Measurements from ENCODE around the gene FAM210B. TPM values are rescaled to one million over a fixed set of nuclear protein-coding genes. Genes with fewer than 3 reads are reported as not detected.
A peak's percentile ranks its signal among the peaks of the same experiment; 100 is the strongest.

The FAM210B gene
- total and polyA plus RNA-seq, 2 of the 13 experiments (the other 11 are each of a cell fraction or from before 2014, with no cell fraction given), result 75.9 to 107 TPM

DNA sequence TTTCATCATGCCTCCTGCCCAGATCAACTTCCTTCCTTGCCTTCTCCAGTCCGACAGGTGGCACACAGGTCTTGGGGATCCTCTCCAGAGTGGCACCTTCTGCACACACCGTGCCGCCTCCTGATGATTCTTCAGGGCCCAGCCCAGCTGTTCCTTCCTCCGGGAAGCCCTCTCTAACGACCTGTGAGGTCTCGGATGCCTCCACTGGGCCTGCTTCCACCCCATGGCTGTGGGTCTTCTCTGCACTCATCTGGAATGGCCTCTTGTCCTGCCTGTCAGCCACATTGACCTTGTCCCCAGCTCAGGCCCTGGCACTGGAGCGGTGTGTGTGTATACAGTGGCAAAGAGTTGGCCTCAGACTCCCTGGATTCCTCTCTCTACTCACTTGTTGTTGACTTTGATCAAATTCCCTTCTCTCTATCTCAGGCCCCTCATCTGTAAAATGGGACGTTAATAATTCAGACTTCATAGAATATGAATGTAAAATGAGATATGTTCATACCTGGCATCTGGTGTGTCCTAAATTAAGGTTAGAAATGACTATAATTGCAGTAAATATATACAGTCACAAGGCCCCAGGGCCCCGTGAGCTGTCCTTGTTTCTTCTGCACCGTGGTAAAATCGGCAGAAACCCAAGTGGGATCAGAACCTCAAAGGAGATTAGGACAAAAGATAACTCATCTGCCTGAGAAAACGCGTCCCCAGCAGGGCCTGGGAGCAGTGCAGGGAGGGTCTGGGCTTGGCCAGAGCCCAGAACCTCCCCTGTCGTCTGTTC is 1.5 kb downstream of the FAM210B start (continued):
- TF ChIP-seq ZNF746 (CRISPR knock-in tag; IDR thresholded peaks at IDR 0.05), result peak; percentile 15; the same call in 1 of the 2 replicates
- no peak for TF ChIP-seq ZNF460 (CRISPR knock-in tag; IDR thresholded peaks at IDR 0.05; ENCODE audit: borderline replicate concordance)
- 0 out of 2 replicates have a peak, but pooled peaks have one; percentile 10 for TF ChIP-seq ZNF790 (CRISPR knock-in tag; IDR thresholded peaks at IDR 0.05; ENCODE audit: borderline replicate concordance)
- peak; percentile 85; the same call in 1 of the 2 replicates for TF ChIP-seq SIN3A (IDR thresholded peaks at IDR 0.05; ENCODE audit: borderline replicate concordance, low read depth, low read length)
- no peak for TF ChIP-seq NONO (IDR thresholded peaks at IDR 0.05)
- peak; percentile 44; the same call in 1 of the 2 replicates for TF ChIP-seq NONO (CRISPR knock-in tag; conservative IDR thresholded peaks at IDR 0.05)
- peak; percentile 83; the same call in 1 of the 2 replicates for TF ChIP-seq HNRNPL (IDR thresholded peaks at IDR 0.05; ENCODE audit: low read depth, low read length)
- TF ChIP-seq, protein P1, sequence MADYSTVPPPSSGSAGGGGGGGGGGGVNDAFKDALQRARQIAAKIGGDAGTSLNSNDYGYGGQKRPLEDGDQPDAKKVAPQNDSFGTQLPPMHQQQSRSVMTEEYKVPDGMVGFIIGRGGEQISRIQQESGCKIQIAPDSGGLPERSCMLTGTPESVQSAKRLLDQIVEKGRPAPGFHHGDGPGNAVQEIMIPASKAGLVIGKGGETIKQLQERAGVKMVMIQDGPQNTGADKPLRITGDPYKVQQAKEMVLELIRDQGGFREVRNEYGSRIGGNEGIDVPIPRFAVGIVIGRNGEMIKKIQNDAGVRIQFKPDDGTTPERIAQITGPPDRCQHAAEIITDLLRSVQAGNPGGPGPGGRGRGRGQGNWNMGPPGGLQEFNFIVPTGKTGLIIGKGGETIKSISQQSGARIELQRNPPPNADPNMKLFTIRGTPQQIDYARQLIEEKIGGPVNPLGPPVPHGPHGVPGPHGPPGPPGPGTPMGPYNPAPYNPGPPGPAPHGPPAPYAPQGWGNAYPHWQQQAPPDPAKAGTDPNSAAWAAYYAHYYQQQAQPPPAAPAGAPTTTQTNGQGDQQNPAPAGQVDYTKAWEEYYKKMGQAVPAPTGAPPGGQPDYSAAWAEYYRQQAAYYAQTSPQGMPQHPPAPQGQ (CRISPR knock-in tag; IDR thresholded peaks at IDR 0.05; ENCODE audit: borderline replicate concordance), result peak; percentile 79
- TF ChIP-seq PHF5A (CRISPR knock-in tag; IDR thresholded peaks at IDR 0.05; ENCODE audit: low read depth, unreplicated experiment), result peak; percentile 62
- TF ChIP-seq ZNF766 (CRISPR knock-in tag; IDR thresholded peaks at IDR 0.05; ENCODE audit: borderline replicate concordance), result 0 out of 2 replicates have a peak, but pooled peaks have one; percentile 48
- no peak for TF ChIP-seq ZNF674 (CRISPR knock-in tag; IDR thresholded peaks at IDR 0.05; ENCODE audit: low read depth)
- TF ChIP-seq ZMYM3 (CRISPR knock-in tag; IDR thresholded peaks at IDR 0.05), result peak; percentile 98
- 0 out of 2 replicates have a peak, but pooled peaks have one; percentile 32 for TF ChIP-seq ZSCAN22 (CRISPR knock-in tag; IDR thresholded peaks at IDR 0.05)
- TF ChIP-seq HNRNPLL (IDR thresholded peaks at IDR 0.05; ENCODE audit: low read depth, low read length, poor library complexity, severe bottlenecking), result no peak
- TF ChIP-seq, protein P2, sequence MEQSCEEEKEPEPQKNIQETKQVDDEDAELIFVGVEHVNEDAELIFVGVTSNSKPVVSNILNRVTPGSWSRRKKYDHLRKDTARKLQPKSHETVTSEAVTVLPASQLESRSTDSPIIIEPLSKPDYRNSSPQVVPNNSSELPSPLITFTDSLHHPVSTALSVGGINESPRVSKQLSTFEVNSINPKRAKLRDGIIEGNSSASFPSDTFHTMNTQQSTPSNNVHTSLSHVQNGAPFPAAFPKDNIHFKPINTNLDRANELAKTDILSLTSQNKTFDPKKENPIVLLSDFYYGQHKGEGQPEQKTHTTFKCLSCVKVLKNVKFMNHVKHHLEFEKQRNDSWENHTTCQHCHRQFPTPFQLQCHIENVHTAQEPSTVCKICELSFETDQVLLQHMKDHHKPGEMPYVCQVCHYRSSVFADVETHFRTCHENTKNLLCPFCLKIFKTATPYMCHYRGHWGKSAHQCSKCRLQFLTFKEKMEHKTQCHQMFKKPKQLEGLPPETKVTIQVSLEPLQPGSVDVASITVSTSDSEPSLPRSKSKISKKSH (CRISPR knock-in tag; IDR thresholded peaks at IDR 0.05; ENCODE audit: borderline replicate concordance), result peak; percentile 71; the same call in 1 of the 2 replicates
- TF ChIP-seq, protein P3, sequence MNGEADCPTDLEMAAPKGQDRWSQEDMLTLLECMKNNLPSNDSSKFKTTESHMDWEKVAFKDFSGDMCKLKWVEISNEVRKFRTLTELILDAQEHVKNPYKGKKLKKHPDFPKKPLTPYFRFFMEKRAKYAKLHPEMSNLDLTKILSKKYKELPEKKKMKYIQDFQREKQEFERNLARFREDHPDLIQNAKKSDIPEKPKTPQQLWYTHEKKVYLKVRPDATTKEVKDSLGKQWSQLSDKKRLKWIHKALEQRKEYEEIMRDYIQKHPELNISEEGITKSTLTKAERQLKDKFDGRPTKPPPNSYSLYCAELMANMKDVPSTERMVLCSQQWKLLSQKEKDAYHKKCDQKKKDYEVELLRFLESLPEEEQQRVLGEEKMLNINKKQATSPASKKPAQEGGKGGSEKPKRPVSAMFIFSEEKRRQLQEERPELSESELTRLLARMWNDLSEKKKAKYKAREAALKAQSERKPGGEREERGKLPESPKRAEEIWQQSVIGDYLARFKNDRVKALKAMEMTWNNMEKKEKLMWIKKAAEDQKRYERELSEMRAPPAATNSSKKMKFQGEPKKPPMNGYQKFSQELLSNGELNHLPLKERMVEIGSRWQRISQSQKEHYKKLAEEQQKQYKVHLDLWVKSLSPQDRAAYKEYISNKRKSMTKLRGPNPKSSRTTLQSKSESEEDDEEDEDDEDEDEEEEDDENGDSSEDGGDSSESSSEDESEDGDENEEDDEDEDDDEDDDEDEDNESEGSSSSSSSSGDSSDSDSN (CRISPR knock-in tag; IDR thresholded peaks at IDR 0.05), result peak; percentile 38
- TF ChIP-seq ZFP36L1 (CRISPR knock-in tag; IDR thresholded peaks at IDR 0.05), result no peak
- TF ChIP-seq, protein P4, sequence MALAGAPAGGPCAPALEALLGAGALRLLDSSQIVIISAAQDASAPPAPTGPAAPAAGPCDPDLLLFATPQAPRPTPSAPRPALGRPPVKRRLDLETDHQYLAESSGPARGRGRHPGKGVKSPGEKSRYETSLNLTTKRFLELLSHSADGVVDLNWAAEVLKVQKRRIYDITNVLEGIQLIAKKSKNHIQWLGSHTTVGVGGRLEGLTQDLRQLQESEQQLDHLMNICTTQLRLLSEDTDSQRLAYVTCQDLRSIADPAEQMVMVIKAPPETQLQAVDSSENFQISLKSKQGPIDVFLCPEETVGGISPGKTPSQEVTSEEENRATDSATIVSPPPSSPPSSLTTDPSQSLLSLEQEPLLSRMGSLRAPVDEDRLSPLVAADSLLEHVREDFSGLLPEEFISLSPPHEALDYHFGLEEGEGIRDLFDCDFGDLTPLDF (CRISPR knock-in tag; IDR thresholded peaks at IDR 0.05), result no peak
- TF ChIP-seq, protein P5, sequence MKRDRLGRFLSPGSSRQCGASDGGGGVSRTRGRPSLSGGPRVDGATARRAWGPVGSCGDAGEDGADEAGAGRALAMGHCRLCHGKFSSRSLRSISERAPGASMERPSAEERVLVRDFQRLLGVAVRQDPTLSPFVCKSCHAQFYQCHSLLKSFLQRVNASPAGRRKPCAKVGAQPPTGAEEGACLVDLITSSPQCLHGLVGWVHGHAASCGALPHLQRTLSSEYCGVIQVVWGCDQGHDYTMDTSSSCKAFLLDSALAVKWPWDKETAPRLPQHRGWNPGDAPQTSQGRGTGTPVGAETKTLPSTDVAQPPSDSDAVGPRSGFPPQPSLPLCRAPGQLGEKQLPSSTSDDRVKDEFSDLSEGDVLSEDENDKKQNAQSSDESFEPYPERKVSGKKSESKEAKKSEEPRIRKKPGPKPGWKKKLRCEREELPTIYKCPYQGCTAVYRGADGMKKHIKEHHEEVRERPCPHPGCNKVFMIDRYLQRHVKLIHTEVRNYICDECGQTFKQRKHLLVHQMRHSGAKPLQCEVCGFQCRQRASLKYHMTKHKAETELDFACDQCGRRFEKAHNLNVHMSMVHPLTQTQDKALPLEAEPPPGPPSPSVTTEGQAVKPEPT (CRISPR knock-in tag; IDR thresholded peaks at IDR 0.05; ENCODE audit: low read depth), result 0 out of 2 replicates have a peak, but pooled peaks have one; percentile 69
